ENCODE data around the gene CD164L2.

Gene CD164L2

GRCh38 chr1:27383661-27384060, 528 bp upstream of the CD164L2 start:
- no peak overlapping the region for H3K4me2 ChIP-seq (ENCODE audit: low read length)
- H2BK120ac ChIP-seq (ENCODE audit: insufficient read depth, low read length, poor library complexity), result no peak overlapping the region
- no CpG with 5 or more reads among the region's 13 CpGs for WGBS (ENCODE audit: extremely low coverage, insufficient coverage, insufficient read length)
- no peak for DNase-seq
- no peak overlapping the region for H3K18ac ChIP-seq (ENCODE audit: low read length)
- peaks cover 2% of the 10 kb centered on the region for H3K27me3 ChIP-seq (ENCODE audit: insufficient read depth, low read length)
- H3K9ac ChIP-seq (ENCODE audit: low read length), result no peak overlapping the region
- H2BK5ac ChIP-seq (ENCODE audit: low read depth, low read length, poor library complexity), result no peak overlapping the region
- no peak overlapping the region for H3K4me3 ChIP-seq (ENCODE audit: low read depth, low read length)
- no peak overlapping the region for H2AFZ ChIP-seq (ENCODE audit: insufficient read depth, low read length, poor library complexity)
- H3K14ac ChIP-seq (ENCODE audit: low read length), result no peak overlapping the region
- H4K8ac ChIP-seq (ENCODE audit: low read depth, low read length), result no peak overlapping the region
- no peak overlapping the region for H4K91ac ChIP-seq (ENCODE audit: low read depth, low read length)
- H3K79me2 ChIP-seq (ENCODE audit: control insufficient read depth, insufficient read depth, low read length, poor library complexity), result no peaks in the 10 kb centered on the region
- no peak overlapping the region for H3K4ac ChIP-seq (ENCODE audit: low read depth, low read length)
- H3K9me3 ChIP-seq (ENCODE audit: insufficient read depth, low read depth, low read length), result no peaks in the 10 kb centered on the region
- H2AK5ac ChIP-seq (ENCODE audit: low read length), result no peak overlapping the region
- H3K23ac ChIP-seq (ENCODE audit: low read length), result no peak overlapping the region
- no peaks in the 10 kb centered on the region for H3K36me3 ChIP-seq (ENCODE audit: control insufficient read depth in 1 of 2, insufficient read depth in 2 of 2, low read length in 2 of 2)
- H3K79me1 ChIP-seq (ENCODE audit: low read length), result no peaks in the 10 kb centered on the region
- no peak overlapping the region for H4K12ac ChIP-seq (ENCODE audit: low read depth, low read length)
- no peak overlapping the region for H3K27ac ChIP-seq (ENCODE audit: low read depth, low read length)
- H3K4me1 ChIP-seq (ENCODE audit: control insufficient read depth in 1 of 2, insufficient read depth in 2 of 2, low read length in 2 of 2), result peaks cover 0 to 3% of the 10 kb centered on the region in 2 experiments
- H2BK12ac ChIP-seq (ENCODE audit: low read length), result no peak overlapping the region

- no peak overlapping the region for H4K91ac ChIP-seq (ENCODE audit: low read depth, low read length)
- H3K14ac ChIP-seq (ENCODE audit: low read length), result no peak overlapping the region
- no peak overlapping the region for H3K27ac ChIP-seq (ENCODE audit: low read depth, low read length)
- WGBS (ENCODE audit: extremely low coverage, insufficient coverage, insufficient read length), result no CpG with 5 or more reads among the region's 18 CpGs
- H2BK120ac ChIP-seq (ENCODE audit: insufficient read depth, low read length, poor library complexity), result no peak overlapping the region
- no peaks in the 10 kb centered on the region for H3K36me3 ChIP-seq (ENCODE audit: control insufficient read depth in 1 of 2, insufficient read depth in 2 of 2, low read length in 2 of 2)
- no peak overlapping the region for H2AK5ac ChIP-seq (ENCODE audit: low read length)
- no peak overlapping the region for H3K4ac ChIP-seq (ENCODE audit: low read depth, low read length)
- H3K4me2 ChIP-seq (ENCODE audit: low read length), result no peak overlapping the region
- DNase-seq, result no peak
- no peak overlapping the region for H2BK5ac ChIP-seq (ENCODE audit: low read depth, low read length, poor library complexity)
- no peak overlapping the region for H2AFZ ChIP-seq (ENCODE audit: insufficient read depth, low read length, poor library complexity)
- H4K8ac ChIP-seq (ENCODE audit: low read depth, low read length), result no peak overlapping the region
- H3K18ac ChIP-seq (ENCODE audit: low read length), result no peak overlapping the region
- peaks cover 0 to 3% of the 10 kb centered on the region in 2 experiments for H3K4me1 ChIP-seq (ENCODE audit: control insufficient read depth in 1 of 2, insufficient read depth in 2 of 2, low read length in 2 of 2)
- no peak overlapping the region for H4K12ac ChIP-seq (ENCODE audit: low read depth, low read length)
- H3K79me2 ChIP-seq (ENCODE audit: control insufficient read depth, insufficient read depth, low read length, poor library complexity), result no peaks in the 10 kb centered on the region
- no peak overlapping the region for H3K23ac ChIP-seq (ENCODE audit: low read length)
- no peak overlapping the region for H3K4me3 ChIP-seq (ENCODE audit: low read depth, low read length)
- no peak overlapping the region for H2BK12ac ChIP-seq (ENCODE audit: low read length)
- H3K79me1 ChIP-seq (ENCODE audit: low read length), result no peaks in the 10 kb centered on the region
- peaks cover 2% of the 10 kb centered on the region for H3K27me3 ChIP-seq (ENCODE audit: insufficient read depth, low read length)
- H3K9ac ChIP-seq (ENCODE audit: low read length), result no peak overlapping the region
- H3K9me3 ChIP-seq (ENCODE audit: insufficient read depth, low read depth, low read length), result no peaks in the 10 kb centered on the region
These were observed 967 bp downstream of the CD164L2 start for GRCh38 chr1:27381969-27382762.

- Histone ChIP-seq H2BK12ac (ENCODE audit: low read length) (no peak overlapping the region), H3K79me2 (ENCODE audit: control insufficient read depth, insufficient read depth, low read length, poor library complexity) (no peaks in the 10 kb centered on the region), H3K23ac (ENCODE audit: low read length) (no peak overlapping the region), H4K91ac (ENCODE audit: low read depth, low read length) (no peak overlapping the region), H3K4me1 (ENCODE audit: control insufficient read depth in 1 of 2, insufficient read depth in 2 of 2, low read length in 2 of 2) (peaks cover 0 to 3% of the 10 kb centered on the region in 2 experiments), H4K12ac (ENCODE audit: low read depth, low read length) (no peak overlapping the region), H4K8ac (ENCODE audit: low read depth, low read length) (no peak overlapping the region), H3K4ac (ENCODE audit: low read depth, low read length) (no peak overlapping the region), H3K14ac (ENCODE audit: low read length) (no peak overlapping the region), H3K36me3 (ENCODE audit: control insufficient read depth in 1 of 2, insufficient read depth in 2 of 2, low read length in 2 of 2) (no peaks in the 10 kb centered on the region), H3K4me2 (ENCODE audit: low read length) (no peak overlapping the region), H3K9me3 (ENCODE audit: insufficient read depth, low read depth, low read length) (no peaks in the 10 kb centered on the region), H3K9ac (ENCODE audit: low read length) (no peak overlapping the region), H2AFZ (ENCODE audit: insufficient read depth, low read length, poor library complexity) (no peak overlapping the region), H2BK5ac (ENCODE audit: low read depth, low read length, poor library complexity) (no peak overlapping the region), H3K79me1 (ENCODE audit: low read length) (no peaks in the 10 kb centered on the region), H3K27me3 (ENCODE audit: insufficient read depth, low read length) (peaks cover 2% of the 10 kb centered on the region), H2BK120ac (ENCODE audit: insufficient read depth, low read length, poor library complexity) (no peak overlapping the region), H3K27ac (ENCODE audit: low read depth, low read length) (no peak overlapping the region), H3K4me3 (ENCODE audit: low read depth, low read length) (no peak overlapping the region), H3K18ac (ENCODE audit: low read length) (no peak overlapping the region), H2AK5ac (ENCODE audit: low read length) (no peak overlapping the region)
- no peak for DNase-seq
- no CpG with 5 or more reads among the region's 12 CpGs for WGBS (ENCODE audit: extremely low coverage, insufficient coverage, insufficient read length)
These were observed 2.1 kb downstream of the CD164L2 start for GRCh38 chr1:27380766-27381733.

- Histone ChIP-seq H3K4ac (ENCODE audit: low read depth, low read length) (no peak overlapping the region), H3K79me2 (ENCODE audit: control insufficient read depth, insufficient read depth, low read length, poor library complexity) (no peaks in the 10 kb centered on the region), H3K9me3 (ENCODE audit: insufficient read depth, low read depth, low read length) (no peaks in the 10 kb centered on the region), H3K23ac (ENCODE audit: low read length) (no peak overlapping the region), H3K9ac (ENCODE audit: low read length) (no peak overlapping the region), H3K36me3 (ENCODE audit: control insufficient read depth in 1 of 2, insufficient read depth in 2 of 2, low read length in 2 of 2) (no peaks in the 10 kb centered on the region), H3K4me2 (ENCODE audit: low read length) (no peak overlapping the region), H3K4me3 (ENCODE audit: low read depth, low read length) (no peak overlapping the region), H2AFZ (ENCODE audit: insufficient read depth, low read length, poor library complexity) (no peak overlapping the region), H3K14ac (ENCODE audit: low read length) (no peak overlapping the region), H3K18ac (ENCODE audit: low read length) (no peak overlapping the region), H3K79me1 (ENCODE audit: low read length) (no peaks in the 10 kb centered on the region), H2BK12ac (ENCODE audit: low read length) (no peak overlapping the region), H3K27ac (ENCODE audit: low read depth, low read length) (no peak overlapping the region), H4K8ac (ENCODE audit: low read depth, low read length) (no peak overlapping the region), H3K4me1 (ENCODE audit: control insufficient read depth in 1 of 2, insufficient read depth in 2 of 2, low read length in 2 of 2) (peaks cover 0 to 3% of the 10 kb centered on the region in 2 experiments), H2AK5ac (ENCODE audit: low read length) (no peak overlapping the region), H2BK120ac (ENCODE audit: insufficient read depth, low read length, poor library complexity) (no peak overlapping the region), H4K12ac (ENCODE audit: low read depth, low read length) (no peak overlapping the region), H4K91ac (ENCODE audit: low read depth, low read length) (no peak overlapping the region), H3K27me3 (ENCODE audit: insufficient read depth, low read length) (peaks cover 2% of the 10 kb centered on the region), H2BK5ac (ENCODE audit: low read depth, low read length, poor library complexity) (no peak overlapping the region)
- no CpG with 5 or more reads among the region's 4 CpGs for WGBS (ENCODE audit: extremely low coverage, insufficient coverage, insufficient read length)
- DNase-seq, result no peak
These were observed 2.9 kb downstream of the CD164L2 start for GRCh38 chr1:27380224-27380623.
